22Rv1 (cell line): Measurements from ENCODE around the gene ZNF195.
"Not testable (repeated sequence)": the region's sequence is repeated elsewhere in the genome, so short reads cannot be mapped to it uniquely, and the experiment has no call there.

Experiments used
- ZFX ChIP-seq: fragments of 450-650 bp; IDR thresholded peaks from 2 replicates; pipeline ENCODE4 v1.6.1; 2017; ENCODE audit warnings: antibody characterized with exemption, borderline replicate concordance
- TF ChIP-seq, protein P1 (sequence below): fragments of 450-650 bp; IDR thresholded peaks from 2 replicates; pipeline ENCODE4 v1.5.1; 2017; ENCODE audit warnings: mild to moderate bottlenecking

DNA sequence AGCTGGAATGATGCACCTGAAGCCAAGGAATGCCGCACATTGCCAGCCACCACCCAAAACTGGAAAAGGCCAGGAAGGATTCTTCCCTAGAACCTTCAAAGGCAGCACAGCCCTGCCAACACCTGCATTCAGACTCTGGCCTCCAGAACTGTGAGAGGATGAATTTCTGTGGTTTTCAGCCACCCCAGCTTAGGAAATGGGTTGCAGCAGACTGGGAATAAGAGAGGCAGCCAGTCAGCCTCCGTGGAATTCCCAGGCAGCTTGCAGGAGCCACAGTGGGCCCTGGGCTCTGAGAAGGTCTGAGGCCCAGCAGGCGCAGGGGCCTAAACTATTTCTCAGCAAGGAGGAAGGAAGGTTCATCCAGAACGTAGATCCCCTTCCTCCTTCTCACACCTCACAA, 19.2 kb upstream of the ZNF195 start:
- TF ChIP-seq, protein P1, sequence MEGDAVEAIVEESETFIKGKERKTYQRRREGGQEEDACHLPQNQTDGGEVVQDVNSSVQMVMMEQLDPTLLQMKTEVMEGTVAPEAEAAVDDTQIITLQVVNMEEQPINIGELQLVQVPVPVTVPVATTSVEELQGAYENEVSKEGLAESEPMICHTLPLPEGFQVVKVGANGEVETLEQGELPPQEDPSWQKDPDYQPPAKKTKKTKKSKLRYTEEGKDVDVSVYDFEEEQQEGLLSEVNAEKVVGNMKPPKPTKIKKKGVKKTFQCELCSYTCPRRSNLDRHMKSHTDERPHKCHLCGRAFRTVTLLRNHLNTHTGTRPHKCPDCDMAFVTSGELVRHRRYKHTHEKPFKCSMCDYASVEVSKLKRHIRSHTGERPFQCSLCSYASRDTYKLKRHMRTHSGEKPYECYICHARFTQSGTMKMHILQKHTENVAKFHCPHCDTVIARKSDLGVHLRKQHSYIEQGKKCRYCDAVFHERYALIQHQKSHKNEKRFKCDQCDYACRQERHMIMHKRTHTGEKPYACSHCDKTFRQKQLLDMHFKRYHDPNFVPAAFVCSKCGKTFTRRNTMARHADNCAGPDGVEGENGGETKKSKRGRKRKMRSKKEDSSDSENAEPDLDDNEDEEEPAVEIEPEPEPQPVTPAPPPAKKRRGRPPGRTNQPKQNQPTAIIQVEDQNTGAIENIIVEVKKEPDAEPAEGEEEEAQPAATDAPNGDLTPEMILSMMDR, result not testable (repeated sequence)
- not testable (repeated sequence) for TF ChIP-seq ZFX
